ENCODE measurements around the gene IFI44. TPM values are rescaled to one million over a fixed set of nuclear protein-coding genes. Genes with fewer than 3 reads are reported as not detected.

IFI44 gene
- polyA plus RNA-seq, 1 of the 3 experiments (the other 2 are of a cell fraction) = 6.5 TPM

GRCh38 chr1:78620666-78621065, 29.0 kb upstream of the IFI44 start:
- H3K4me3 ChIP-seq (ENCODE audit: low read depth in 2 of 2, low read length in 1 of 2) = peak overlapping the region; percentile 36 to 41; a peak in 3 of 4 replicates
- CTCF ChIA-PET = interaction anchor here (1.8 to 3.5 kb wide), 3 partner anchors 12 to 57 kb away, joined by 5 to 18 read pairs (median 10); no protein-coding TSS in a partner anchor
- H3K9ac ChIP-seq = peak overlapping the region; percentile 30; the same call in 1 of the 2 replicates
- peaks cover 6 to 24% of the 10 kb centered on the region in 2 experiments; a peak in 3 of 4 replicates for H3K4me1 ChIP-seq (ENCODE audit: control insufficient read depth in 1 of 2, insufficient read depth in 2 of 2, low read depth in 1 of 2, low read length in 1 of 2)
- DNase-seq = no peak
- WGBS (ENCODE audit: low lambda C conversion rate) = 78% methylated on average over 1 of the region's 1 CpG
- no peaks in the 10 kb centered on the region for H3K27me3 ChIP-seq (ENCODE audit: insufficient read depth)
- H3K4me2 ChIP-seq = peak overlapping the region; percentile 69
- H3K27ac ChIP-seq (ENCODE audit: low read depth in 2 of 2, low read length in 1 of 2) = peak overlapping the region; percentile 64 to 70; a peak in 3 of 4 replicates
- H4K20me1 ChIP-seq (ENCODE audit: insufficient read depth) = no peaks in the 10 kb centered on the region
- H3F3A ChIP-seq (replicated peaks; ENCODE audit: insufficient read depth) = peaks cover 27% of the 10 kb centered on the region
- no peaks in the 10 kb centered on the region for H3K9me2 ChIP-seq
- no peaks in the 10 kb centered on the region for H3K79me2 ChIP-seq (ENCODE audit: insufficient read depth)
- peak overlapping the region; percentile 61 for H2AFZ ChIP-seq (ENCODE audit: low read depth)
- no peaks in the 10 kb centered on the region for H3K36me3 ChIP-seq (replicated peaks in 1 of 2; ENCODE audit: control insufficient read depth in 1 of 2, insufficient read depth in 2 of 2, low read length in 1 of 2)
- no peak for TF ChIP-seq RCOR1 (IDR thresholded peaks at IDR 0.05; ENCODE audit: low read length)
- TF ChIP-seq NFIC (IDR thresholded peaks at IDR 0.05; ENCODE audit: borderline replicate concordance) = no peak
- no peak for TF ChIP-seq EZH2phosphoT487 (IDR thresholded peaks at IDR 0.05; ENCODE audit: borderline replicate concordance, low read depth)
- no peak for TF ChIP-seq CHD2 (IDR thresholded peaks at IDR 0.05; ENCODE audit: low read length, partially characterized antibody)
- no peak for TF ChIP-seq ZBTB33 (IDR thresholded peaks at IDR 0.05; ENCODE audit: borderline replicate concordance, low read depth)
- no peak for TF ChIP-seq POLR2AphosphoS5 (IDR thresholded peaks at IDR 0.05; ENCODE audit: low read depth, low read length)
- no peak for TF ChIP-seq MXI1 (IDR thresholded peaks at IDR 0.05; ENCODE audit: low read depth, low read length)
- no peak for TF ChIP-seq MEF2A (IDR thresholded peaks at IDR 0.05; ENCODE audit: borderline replicate concordance, low read depth)
- TF ChIP-seq FOXJ3 (CRISPR knock-in tag; IDR thresholded peaks at IDR 0.05) = no peak
- TF ChIP-seq, protein P1, sequence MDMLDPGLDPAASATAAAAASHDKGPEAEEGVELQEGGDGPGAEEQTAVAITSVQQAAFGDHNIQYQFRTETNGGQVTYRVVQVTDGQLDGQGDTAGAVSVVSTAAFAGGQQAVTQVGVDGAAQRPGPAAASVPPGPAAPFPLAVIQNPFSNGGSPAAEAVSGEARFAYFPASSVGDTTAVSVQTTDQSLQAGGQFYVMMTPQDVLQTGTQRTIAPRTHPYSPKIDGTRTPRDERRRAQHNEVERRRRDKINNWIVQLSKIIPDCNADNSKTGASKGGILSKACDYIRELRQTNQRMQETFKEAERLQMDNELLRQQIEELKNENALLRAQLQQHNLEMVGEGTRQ (IDR thresholded peaks at IDR 0.05; ENCODE audit: borderline replicate concordance, low read depth, low read length) = no peak
- TF ChIP-seq TCF12 (IDR thresholded peaks at IDR 0.05) = no peak
- no peak for TF ChIP-seq PBX3 (IDR thresholded peaks at IDR 0.05)
- no peak for TF ChIP-seq TAF1 (IDR thresholded peaks at IDR 0.05; ENCODE audit: borderline replicate concordance, low read depth, low read length)
- TF ChIP-seq REST (IDR thresholded peaks at IDR 0.05; ENCODE audit: low read depth, low read length) = no peak
- no peak for TF ChIP-seq JUND (IDR thresholded peaks at IDR 0.05)
- no peak for TF ChIP-seq FOSL2 (IDR thresholded peaks at IDR 0.05; ENCODE audit: borderline replicate concordance, low read depth)
- TF ChIP-seq RXRA (IDR thresholded peaks at IDR 0.05; ENCODE audit: borderline replicate concordance, low read depth) = no peak
- TF ChIP-seq YY1 (IDR thresholded peaks at IDR 0.05; ENCODE audit: low read depth) = no peak
- POLR2A ChIA-PET = no interaction called here
- H3K9me3 ChIP-seq = no peaks in the 10 kb centered on the region
